Body of pancreas (tissue), 4 donors: ENCODE results near the gene PCCA.

ENCODE experiments used
- CTCF ChIP-seq, 7 experiments: fragments of 450-650 bp in 4 of 7; fragments of 200-600 bp in 3 of 7; sonication (generic) in 3 of 7; IDR thresholded peaks; one replicate each; pipeline ENCODE4 v1.5.1; 2016 to 2019; ENCODE audit warnings: antibody characterized with exemption in 7 of 7
- POLR2A ChIP-seq, 3 donors: fragments of 450-650 bp; IDR thresholded peaks; one replicate each; pipeline ENCODE4 v1.6.1; 2016; ENCODE audit warnings: antibody characterized with exemption in 3 of 3, mild to moderate bottlenecking in 2 of 3

GRCh38 chr13:100280681-100281080 is 191.8 kb downstream of the PCCA start:
- no peak for TF ChIP-seq CTCF (IDR thresholded peaks at IDR 0.05)
- no peak for TF ChIP-seq POLR2A (IDR thresholded peaks at IDR 0.05)
